ENCODE data around the gene CNNM3.

The CNNM3 gene

DNA sequence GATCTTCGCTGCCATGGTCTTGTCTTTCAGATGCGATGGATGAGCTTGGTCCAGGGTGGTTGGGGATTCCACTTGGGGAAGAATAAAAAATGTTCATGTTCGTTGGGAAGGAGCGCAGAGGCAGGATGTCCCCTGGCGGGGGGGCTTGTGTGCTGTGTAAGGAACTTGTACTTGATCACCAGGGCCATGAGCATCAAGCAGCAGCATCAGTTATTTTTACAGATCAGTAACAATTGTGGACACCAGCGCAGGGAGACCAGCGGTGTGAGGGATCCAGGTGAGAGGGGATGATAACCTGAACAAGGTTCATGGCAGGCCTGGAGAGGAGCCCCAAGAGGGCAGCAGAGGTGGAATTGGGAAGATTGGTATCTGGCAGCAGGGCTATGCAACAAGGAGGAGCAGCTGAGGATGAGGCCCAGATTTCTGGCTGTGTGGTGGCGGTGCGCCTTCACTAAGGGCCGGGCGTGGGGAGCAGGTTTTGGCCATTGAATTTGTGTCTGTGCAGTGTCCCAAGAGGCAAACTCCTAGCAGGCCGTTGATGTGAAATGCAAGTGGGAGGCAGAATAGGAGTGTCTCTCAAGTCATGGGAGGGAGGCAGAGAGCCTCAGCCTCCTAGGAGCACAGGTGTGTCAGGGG is 3.9 kb downstream of the CNNM3 start:
- no peak for DNase-seq

- DNase-seq, result no peak
Measured at GRCh38 chr2:96821113-96821675, 5.1 kb downstream of the CNNM3 start.

- no peak for DNase-seq
Measured at GRCh38 chr2:96822786-96823185, 6.7 kb downstream of the CNNM3 start.

DNA sequence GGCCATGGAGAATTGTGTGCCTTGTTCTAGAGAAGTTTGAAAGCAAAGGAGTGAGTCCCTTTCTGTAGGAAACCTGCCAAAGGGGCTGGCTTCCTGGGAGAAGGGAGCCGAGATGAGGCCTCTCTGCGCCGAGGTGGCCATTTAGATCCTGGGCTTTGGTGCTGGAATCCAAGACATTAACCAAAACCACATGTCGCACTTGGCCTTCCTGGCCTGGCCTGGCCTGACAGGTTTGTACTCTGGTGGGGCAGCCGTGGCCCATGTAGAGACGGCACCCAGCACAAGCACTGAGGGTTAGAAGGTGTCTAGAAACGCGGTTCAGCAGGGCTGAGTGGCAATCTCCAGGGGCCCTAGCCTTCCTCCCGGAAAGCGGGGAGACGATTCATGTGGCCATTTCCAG is 7.1 kb downstream of the CNNM3 start:
- DNase-seq, result no peak

GRCh38 chr2:96824079-96824870 is 8.2 kb downstream of the CNNM3 start:
- no peak for DNase-seq

DNA sequence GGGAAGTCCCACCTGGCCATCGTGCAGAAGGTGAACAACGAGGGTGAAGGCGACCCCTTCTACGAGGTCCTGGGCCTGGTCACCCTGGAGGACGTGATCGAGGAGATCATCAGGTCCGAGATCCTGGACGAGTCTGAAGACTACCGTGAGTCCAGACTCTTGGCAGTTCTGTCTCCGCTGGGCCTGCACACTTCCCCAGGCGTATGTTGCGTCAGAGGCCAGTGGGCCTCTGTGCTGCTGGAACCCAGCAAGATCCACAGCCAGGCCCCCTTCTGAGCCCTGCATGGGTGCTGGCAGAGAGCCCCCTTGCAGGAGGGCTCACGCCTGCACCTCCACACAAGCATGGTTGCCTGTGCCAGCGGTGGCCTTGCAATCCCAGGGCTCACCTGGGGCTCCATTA is 9.0 kb downstream of the CNNM3 start:
- DNase-seq, result no peak

- DNase-seq, result no peak
Measured at GRCh38 chr2:96826546-96827278, 10.6 kb downstream of the CNNM3 start.

GRCh38 chr2:96828436-96828835 is 12.4 kb downstream of the CNNM3 start:
- DNase-seq, result no peak

DNA sequence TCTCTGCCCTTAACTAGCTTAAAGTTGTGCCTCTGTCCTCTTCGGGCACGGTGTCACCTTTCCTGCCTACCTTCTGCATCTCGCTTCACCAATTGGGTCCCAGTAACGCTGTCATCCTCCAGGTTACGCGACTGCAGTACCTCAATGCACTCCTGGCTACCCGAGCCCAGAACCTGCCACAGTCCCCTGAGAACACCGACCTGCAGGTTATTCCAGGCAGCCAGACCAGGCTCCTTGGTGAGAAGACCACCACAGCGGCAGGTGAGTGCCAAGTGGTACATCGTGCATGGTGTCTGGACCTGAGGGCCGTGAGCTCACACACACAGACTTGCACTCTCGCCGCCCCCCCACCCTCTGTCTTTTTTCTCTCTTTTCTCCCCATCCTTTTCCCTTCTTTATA is 12.8 kb downstream of the CNNM3 start:
- no peak for DNase-seq

DNA sequence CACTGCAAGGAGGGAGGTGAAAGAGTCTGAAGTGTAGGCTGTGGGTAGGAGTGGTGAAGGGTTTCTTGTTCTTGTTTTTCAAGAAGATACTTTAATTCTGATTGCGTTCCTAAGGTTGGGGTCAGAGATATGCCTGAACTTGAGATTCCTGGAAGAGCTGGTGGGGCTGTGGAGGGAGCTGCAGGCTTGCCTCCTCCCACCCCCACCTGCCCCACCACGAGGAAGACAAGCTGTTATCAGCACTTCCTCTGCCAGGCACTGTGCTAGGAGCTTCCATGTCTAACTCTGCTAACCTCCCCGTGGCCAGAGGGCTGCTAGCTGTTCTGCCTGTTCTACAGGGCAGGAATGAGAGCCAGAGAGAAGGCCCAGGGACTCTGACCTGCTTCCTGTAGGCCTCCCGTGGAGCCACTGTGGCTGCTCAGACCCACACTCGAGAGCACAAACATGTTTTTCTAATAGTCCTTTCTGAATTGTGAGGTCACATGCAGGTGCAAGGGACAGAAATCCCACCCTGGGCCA is 14.0 kb downstream of the CNNM3 start:
- DNase-seq, result no peak

- no peak for DNase-seq
Measured at GRCh38 chr2:96831679-96832078, 15.6 kb downstream of the CNNM3 start.

DNA sequence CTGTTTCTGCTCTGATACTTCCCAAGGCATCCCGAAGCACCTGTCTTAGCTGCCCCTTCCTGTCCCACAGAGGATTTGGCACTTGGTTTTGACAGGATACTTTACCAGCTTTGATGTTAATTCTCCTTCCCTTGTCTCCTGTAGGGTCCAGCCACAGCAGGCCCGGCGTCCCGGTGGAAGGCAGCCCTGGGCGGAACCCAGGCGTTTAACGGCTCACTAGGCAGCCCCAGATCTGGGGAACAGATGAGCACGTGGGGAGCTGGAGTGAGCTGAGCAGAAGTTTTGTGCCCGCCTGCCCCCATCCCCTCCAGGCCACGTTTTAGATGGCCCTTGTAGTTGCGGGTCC is 16.3 kb downstream of the CNNM3 start:
- no peak for DNase-seq

DNA sequence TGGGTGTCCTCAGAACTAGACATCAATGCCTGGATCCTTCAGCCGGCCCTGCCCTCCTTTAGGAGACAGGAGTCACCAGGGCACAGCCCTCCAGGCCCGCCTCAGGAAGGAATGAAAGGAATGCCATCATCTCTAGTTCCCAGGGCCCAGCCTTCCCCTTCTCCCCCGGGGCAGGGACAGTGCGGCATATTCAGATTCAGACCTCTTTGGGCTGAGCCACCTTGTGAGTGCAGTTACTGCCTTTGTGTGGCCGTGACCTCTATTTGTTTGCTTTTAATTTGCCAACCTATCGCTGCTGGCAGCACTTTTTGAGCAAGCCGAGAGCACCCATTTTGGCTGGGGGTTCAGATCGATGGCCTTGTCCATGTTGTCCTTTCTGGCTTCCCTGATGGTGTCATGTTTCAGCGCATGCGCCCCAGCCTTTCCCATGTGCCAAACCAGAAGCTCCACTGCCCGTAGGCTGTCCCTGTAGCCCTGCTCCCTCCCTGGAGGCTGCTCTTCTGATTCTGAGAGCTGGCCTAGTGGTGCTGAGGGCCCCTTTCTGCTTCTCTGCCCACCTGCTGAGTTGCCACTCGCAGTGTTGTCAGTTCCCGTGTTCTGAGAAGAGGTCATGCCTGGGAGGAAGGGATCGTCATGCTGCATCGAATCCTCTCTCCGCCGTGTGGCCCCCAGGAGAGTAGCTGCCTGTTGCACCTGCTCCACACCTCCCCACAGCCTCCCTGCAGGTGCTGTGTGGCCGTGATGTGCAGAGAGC is 16.9 kb downstream of the CNNM3 start:
- no peak for DNase-seq

DNA sequence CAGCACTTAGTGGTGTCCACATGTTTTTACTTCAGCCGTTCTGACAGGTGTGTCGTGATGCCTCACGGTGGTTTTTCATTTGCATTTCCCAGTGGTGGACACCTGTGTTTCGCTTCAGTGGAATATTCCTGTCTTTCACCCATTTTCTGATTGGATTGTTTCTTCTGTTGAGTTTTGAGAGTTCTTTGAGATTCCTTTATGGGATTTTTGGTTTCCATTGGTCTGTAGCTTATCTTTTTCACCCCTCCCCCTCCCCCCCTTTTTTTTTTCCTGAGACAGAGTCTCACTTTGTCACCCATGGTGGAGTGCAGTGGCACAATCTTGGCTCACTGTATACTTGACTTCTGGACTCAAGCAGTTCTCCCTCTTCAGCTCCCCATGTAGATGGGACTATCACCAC is 19.8 kb downstream of the CNNM3 start:
- DNase-seq, result no peak

DNA sequence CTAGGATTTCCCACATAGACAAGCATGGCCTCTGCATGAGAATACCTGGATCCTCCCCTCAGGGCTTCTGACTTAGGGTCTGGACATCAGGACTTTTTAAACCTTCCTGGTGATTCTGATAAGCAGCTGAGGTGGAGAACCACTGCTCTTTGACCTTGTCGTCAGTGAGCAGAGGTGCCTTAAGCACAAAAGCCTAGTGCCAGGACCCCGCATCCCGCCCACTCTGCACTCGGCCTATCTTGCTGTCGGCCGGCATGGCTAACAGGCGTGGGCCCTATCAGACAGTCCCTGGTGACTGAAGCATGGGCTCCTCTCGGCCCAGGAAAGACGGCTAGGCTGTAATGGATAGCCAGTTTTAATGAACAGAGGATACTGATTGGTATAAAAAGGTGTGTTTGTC is 21.5 kb downstream of the CNNM3 start:
- no peak for DNase-seq

- DNase-seq, result no peak
Measured at GRCh38 chr2:96838345-96839292, 22.6 kb downstream of the CNNM3 start.

DNA sequence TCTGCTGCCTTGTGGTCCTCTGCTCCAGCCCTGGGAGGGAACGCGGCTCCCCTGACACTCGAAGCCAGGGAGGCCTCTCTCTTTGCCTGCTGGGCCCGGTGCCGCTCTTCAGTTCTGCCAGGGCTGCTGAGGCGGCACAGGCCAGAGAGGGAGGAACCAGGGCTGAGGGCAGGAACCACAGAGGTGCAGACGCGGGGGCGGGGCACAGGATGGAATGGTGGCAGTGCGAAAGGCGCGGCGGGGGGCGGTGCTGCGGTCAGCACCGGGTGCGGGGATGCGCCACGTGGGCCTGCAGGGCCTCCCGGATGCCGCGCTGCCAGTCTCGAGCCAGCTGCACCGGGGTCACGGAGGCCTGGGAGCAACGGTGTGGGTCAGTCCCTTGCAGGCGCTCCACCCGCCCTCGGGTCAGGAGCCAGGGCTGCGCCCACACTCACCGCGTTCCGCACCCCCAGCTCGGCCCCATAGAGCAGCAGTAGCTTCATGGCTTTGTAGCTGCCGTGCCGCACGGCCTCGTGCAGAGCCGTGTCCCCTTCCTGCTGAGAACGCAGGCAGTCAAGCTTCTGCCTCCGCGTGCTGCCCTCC is 23.3 kb downstream of the CNNM3 start:
- peak; percentile 84 for DNase-seq

DNA sequence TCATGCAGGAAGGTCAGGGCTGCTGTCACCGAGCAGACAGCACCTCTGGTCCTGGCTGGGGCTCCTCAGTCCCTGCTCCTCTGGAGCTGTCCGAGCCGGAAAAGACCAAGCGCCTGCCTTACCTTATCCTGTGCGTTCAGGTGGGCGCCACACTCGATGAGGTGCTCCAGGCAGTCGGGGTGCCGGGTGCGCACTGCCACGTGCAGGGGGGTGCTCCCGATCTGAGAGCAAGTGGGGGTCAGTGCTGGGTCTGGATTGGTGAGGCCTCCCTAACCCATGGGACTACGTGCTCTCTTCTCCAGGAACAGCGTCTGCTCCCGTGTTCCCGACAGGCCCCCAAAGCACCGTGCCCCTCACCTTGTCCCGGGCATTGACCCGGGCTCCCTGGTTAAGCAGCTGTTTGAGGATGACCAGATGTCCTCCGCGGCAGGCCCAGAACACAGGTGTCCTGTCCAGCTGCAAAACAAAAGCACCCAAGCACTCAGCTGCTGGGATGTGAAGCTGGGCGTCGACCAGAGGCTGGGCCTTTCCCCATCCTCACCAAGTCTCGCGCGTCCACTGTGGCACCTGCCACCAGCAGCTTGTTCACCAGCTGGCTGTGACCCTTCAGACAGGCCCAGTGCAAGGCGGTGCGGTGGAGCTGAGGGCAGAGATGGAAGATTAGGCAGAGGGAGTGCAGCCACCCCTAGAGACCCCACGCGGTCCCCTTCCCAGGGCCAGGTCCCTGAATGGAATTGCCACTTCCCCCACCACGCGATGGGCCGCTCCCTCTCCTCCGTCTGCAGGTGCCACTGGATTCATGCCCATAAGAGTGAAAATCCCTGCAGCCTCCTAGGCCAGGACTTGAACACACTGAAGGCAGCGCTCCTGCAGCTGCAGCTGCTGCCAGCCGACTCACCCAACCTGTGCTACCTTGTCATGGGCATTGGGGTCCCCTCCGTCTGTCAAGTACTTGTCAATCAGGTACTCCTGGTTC is 24.1 kb downstream of the CNNM3 start:
- no peak for DNase-seq

DNA sequence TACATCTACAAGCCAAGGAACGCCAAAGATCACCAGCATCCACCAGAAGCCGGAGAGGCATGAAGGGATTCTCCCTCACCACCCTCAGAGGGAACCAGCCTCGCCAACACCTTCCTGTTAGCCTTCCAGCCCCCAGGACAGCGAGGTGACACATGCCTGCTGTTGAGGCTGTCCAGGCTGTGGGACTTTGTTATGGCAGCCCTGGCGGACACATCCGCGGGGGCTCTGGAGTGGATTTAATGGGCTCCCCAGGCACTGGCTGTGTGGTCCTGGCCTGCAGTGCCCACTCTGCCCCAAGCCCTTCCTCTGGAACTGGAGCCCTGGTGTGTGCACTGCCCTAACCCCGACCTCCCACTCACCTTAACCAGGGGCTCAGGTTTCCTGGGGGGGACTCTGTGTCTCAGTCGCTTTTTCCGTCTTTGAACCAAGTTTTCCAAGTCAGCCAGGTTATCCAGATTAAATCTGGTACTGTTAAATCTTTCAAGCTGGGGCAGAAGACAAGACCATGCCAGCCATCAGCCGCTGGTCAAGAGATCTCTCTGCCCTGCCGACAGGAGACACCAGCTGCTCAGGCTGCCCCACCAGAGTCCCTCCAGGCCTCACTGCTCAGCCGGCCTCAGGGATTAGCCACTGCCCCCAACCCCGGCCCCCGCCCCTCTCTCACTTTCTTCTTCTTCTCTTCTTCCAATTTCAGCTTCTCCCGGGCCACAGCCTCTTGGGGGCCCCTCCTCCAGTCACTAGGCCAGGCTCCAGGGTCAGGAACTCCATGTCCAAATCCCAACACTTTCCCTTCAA is 25.8 kb downstream of the CNNM3 start:
- DNase-seq, result no peak

Data from CD4-positive, alpha-beta T cell treated with Interleukin-10 for 1 hour (primary cell).